ENCODE measurements around the gene XRN2. TPM values are rescaled to one million over a fixed set of nuclear protein-coding genes. Genes with fewer than 3 reads are reported as not detected.
"Not testable (repeated sequence)": the region's sequence is repeated elsewhere in the genome, so short reads cannot be mapped to it uniquely, and the experiment has no call there.

XRN2 gene
- total and polyA plus RNA-seq, 4 donors, result 20.9 to 40.3 (median 25.2) TPM

GRCh38 chr20:21364413-21364812, 61.3 kb downstream of the XRN2 start (continued):
- no peak for TF ChIP-seq JUND (IDR thresholded peaks at IDR 0.05)
- no peak for TF ChIP-seq EGR1 (IDR thresholded peaks at IDR 0.05; ENCODE audit: low read depth in 2 of 2)

GRCh38 chr20:21365771-21366170, 62.6 kb downstream of the XRN2 start:
- Histone ChIP-seq H3K4me1 (ENCODE audit: control insufficient read depth in 4 of 4, insufficient read depth in 4 of 4, low read length in 3 of 4) (no peaks in the 10 kb centered on the region), H3K9ac (ENCODE audit: low read depth in 1 of 2, low read length in 2 of 2) (no peak overlapping the region), H3K27ac (ENCODE audit: low read depth in 1 of 2, low read length in 2 of 2) (no peak overlapping the region), H3K9me3 (ENCODE audit: control insufficient read depth in 4 of 4, low read length in 3 of 4) (no peaks in the 10 kb centered on the region), H3K4me3 (ENCODE audit: low read depth in 1 of 3, low read length in 3 of 3) (no peak overlapping the region), H3K27me3 (ENCODE audit: control insufficient read depth in 4 of 4, insufficient read depth in 4 of 4, low read length in 3 of 4) (no peaks in the 10 kb centered on the region), H3K36me3 (ENCODE audit: control insufficient read depth in 4 of 4, insufficient read depth in 3 of 4, low read depth in 1 of 4, low read length in 3 of 4) (peaks cover 12 to 45% (median 37%) of the 10 kb centered on the region in 4 donors)
- 97% methylated on average over 3 of the region's 3 CpGs for WGBS
- no peak for DNase-seq (ENCODE audit: low spot score)
- TF ChIP-seq REST (IDR thresholded peaks at IDR 0.05) (no peak), HNF4A (conservative IDR thresholded peaks at IDR 0.05) (no peak), YY1 (IDR thresholded peaks at IDR 0.05) (no peak), ATF3 (IDR thresholded peaks at IDR 0.05) (no peak), HNF4G (IDR thresholded peaks at IDR 0.05) (no peak), NR2F2 (IDR thresholded peaks at IDR 0.05) (no peak), FOXA1 (IDR thresholded peaks at IDR 0.05) (no peak), SP1 (IDR thresholded peaks at IDR 0.05) (no peak), MAX (IDR thresholded peaks at IDR 0.05) (no peak), JUND (IDR thresholded peaks at IDR 0.05) (no peak), FOXA2 (IDR thresholded peaks at IDR 0.05) (no peak), RXRA (IDR thresholded peaks at IDR 0.05) (no peak), CTCF (IDR thresholded peaks at IDR 0.05; ENCODE audit: low read depth, low read length, missing input control) (no peak), RAD21 (IDR thresholded peaks at IDR 0.05) (no peak), EGR1 (IDR thresholded peaks at IDR 0.05; ENCODE audit: low read depth in 2 of 2) (no peak), TAF1 (conservative IDR thresholded peaks at IDR 0.05) (no peak), GABPA (IDR thresholded peaks at IDR 0.05 in 1 of 2, conservative IDR thresholded peaks at IDR 0.05 in 1 of 2) (no peak), ZBTB33 (IDR thresholded peaks at IDR 0.05) (no peak)

- peaks cover 12 to 46% (median 37%) of the 10 kb centered on the region in 4 donors for H3K36me3 ChIP-seq (ENCODE audit: control insufficient read depth in 4 of 4, insufficient read depth in 3 of 4, low read depth in 1 of 4, low read length in 3 of 4)
- not testable (repeated sequence) for H3K4me1 ChIP-seq (ENCODE audit: control insufficient read depth in 4 of 4, insufficient read depth in 4 of 4, low read length in 3 of 4); DNase-seq (ENCODE audit: low spot score); H3K9me3 ChIP-seq (ENCODE audit: control insufficient read depth in 4 of 4, low read length in 3 of 4); H3K4me3 ChIP-seq (ENCODE audit: low read depth in 1 of 3, low read length in 3 of 3); H3K9ac ChIP-seq (ENCODE audit: low read depth in 1 of 2, low read length in 2 of 2); H3K27me3 ChIP-seq (ENCODE audit: control insufficient read depth in 4 of 4, insufficient read depth in 4 of 4, low read length in 3 of 4); H3K27ac ChIP-seq (ENCODE audit: low read depth in 1 of 2, low read length in 2 of 2)
- 84% methylated on average over 9 of the region's 9 CpGs for WGBS
Measured at GRCh38 chr20:21366273-21366672, 63.1 kb downstream of the XRN2 start.

All from liver (tissue), 9 donors.